Measurements from ENCODE around the gene CENPS. TPM values are rescaled to one million over a fixed set of nuclear protein-coding genes. Genes with fewer than 3 reads are reported as not detected.

The CENPS gene
- total and polyA plus RNA-seq, 2 of the 13 experiments (the other 11 are each of a cell fraction or from before 2014, with no cell fraction given), result 3.3 to 22.0 TPM

GRCh38 chr1:10440794-10441193 lies 10.6 kb downstream of the CENPS start:
- no peak overlapping the region for H3K4me3 ChIP-seq (replicated peaks in 1 of 3; ENCODE audit: insufficient read depth in 1 of 3, low read depth in 2 of 3, low read length in 3 of 3)
- ATAC-seq (no peak), FAIRE-seq (no peak), DNase-seq (ENCODE audit: low spot score) (no peak)
- intact Hi-C loops (cut with micrococcal nuclease; ENCODE audit: unreplicated experiment) (no loop called here), in situ Hi-C loops (cut with HindIII; ENCODE audit: extremely low pct_ligation_motif_present, low pct_unique_long_range_greater_than_20kb) (no loop called here)
- H3K27ac ChIP-seq (ENCODE audit: extremely low read length, insufficient read depth, low read length), result no peak overlapping the region
- peaks cover 34% of the 10 kb centered on the region for H3K4me1 ChIP-seq (ENCODE audit: insufficient read depth, low read length)
- no peaks in the 10 kb centered on the region for H3K79me2 ChIP-seq (ENCODE audit: insufficient read depth, low read length)
- no peaks in the 10 kb centered on the region for H4K20me1 ChIP-seq (ENCODE audit: insufficient read depth, low read length)
- no TSS peak for BruUV-seq (replicated peaks)
- no peak for TF ChIP-seq SIN3B (IDR thresholded peaks at IDR 0.05; ENCODE audit: low read length)
- POLR2A ChIA-PET, result no interaction called here
- H3K9me3 ChIP-seq (ENCODE audit: low read length), result no peaks in the 10 kb centered on the region
- no peaks in the 10 kb centered on the region for H3K27me3 ChIP-seq (ENCODE audit: control insufficient read depth in 1 of 2, insufficient read depth in 2 of 2, low read length in 2 of 2)
- 94% methylated on average over 5 of the region's 5 CpGs for WGBS (ENCODE audit: low lambda C conversion rate)
- no peak overlapping the region for H3K4me2 ChIP-seq (ENCODE audit: low read depth, low read length)
- no peak overlapping the region for H3K9ac ChIP-seq (ENCODE audit: insufficient read depth, low read depth, low read length)
- CTCF ChIA-PET (ENCODE audit: low intra/inter-chr PET ratio, low total read pairs), result no interaction called here
- no peak overlapping the region for H2AFZ ChIP-seq (ENCODE audit: low read length)
- H3K36me3 ChIP-seq (replicated peaks in 1 of 2; ENCODE audit: control insufficient read depth in 1 of 2, insufficient read depth in 2 of 2, low read length in 2 of 2), result peaks cover 0 to 3% of the 10 kb centered on the region in 2 experiments; a peak in 1 of 5 replicates

GRCh38 chr1:10444248-10444647 lies 14.0 kb downstream of the CENPS start:
- FAIRE-seq (no peak), DNase-seq (ENCODE audit: low spot score) (no peak), ATAC-seq (no peak)
- H2AFZ ChIP-seq (ENCODE audit: low read length), result no peak overlapping the region
- no peak overlapping the region for H3K9ac ChIP-seq (ENCODE audit: insufficient read depth, low read depth, low read length)
- TF ChIP-seq ZNF18 (CRISPR knock-in tag; IDR thresholded peaks at IDR 0.05; ENCODE audit: insufficient replicate concordance), result no peak
- in situ Hi-C loops (cut with HindIII; ENCODE audit: extremely low pct_ligation_motif_present, low pct_unique_long_range_greater_than_20kb), result no loop called here
- no peaks in the 10 kb centered on the region for H3K9me3 ChIP-seq (ENCODE audit: low read length)
- POLR2A ChIA-PET, result interaction anchor here (1.7 kb wide), 1 partner anchor 8 kb away, joined by 4 read pairs; no protein-coding TSS in a partner anchor
- no TSS peak for BruUV-seq (replicated peaks)
- H3K4me3 ChIP-seq (replicated peaks in 1 of 3; ENCODE audit: insufficient read depth in 1 of 3, low read depth in 2 of 3, low read length in 3 of 3), result no peak overlapping the region
- H3K79me2 ChIP-seq (ENCODE audit: insufficient read depth, low read length), result no peaks in the 10 kb centered on the region
- no peaks in the 10 kb centered on the region for H3K4me1 ChIP-seq (ENCODE audit: insufficient read depth, low read length)
- CTCF ChIA-PET (ENCODE audit: low intra/inter-chr PET ratio, low total read pairs), result no interaction called here
- intact Hi-C loops (cut with micrococcal nuclease; ENCODE audit: unreplicated experiment), result no loop called here
- no peaks in the 10 kb centered on the region for H3K27me3 ChIP-seq (ENCODE audit: control insufficient read depth in 1 of 2, insufficient read depth in 2 of 2, low read length in 2 of 2)
- H3K27ac ChIP-seq (ENCODE audit: extremely low read length, insufficient read depth, low read length), result no peak overlapping the region
- H4K20me1 ChIP-seq (ENCODE audit: insufficient read depth, low read length), result no peaks in the 10 kb centered on the region
- WGBS (ENCODE audit: low lambda C conversion rate), result 98% methylated on average over 6 of the region's 6 CpGs
- H3K36me3 ChIP-seq (replicated peaks in 1 of 2; ENCODE audit: control insufficient read depth in 1 of 2, insufficient read depth in 2 of 2, low read length in 2 of 2), result peaks cover 0 to 3% of the 10 kb centered on the region in 2 experiments; a peak in 1 of 5 replicates
- H3K4me2 ChIP-seq (ENCODE audit: low read depth, low read length), result no peak overlapping the region
